GM21360 (cell line): ENCODE results near the gene CEP104.

ENCODE experiments used
- ATAC-seq: cut with Tn5 transposase; IDR thresholded peaks from one replicate; pipeline ENCODE4 v1.9.1; 2021; ENCODE audit warnings: mild to moderate bottlenecking, moderate library complexity; ENCODE audit not compliant: unreplicated experiment

Gene CEP104

GRCh38 chr1:3779912-3780416 lies 77.0 kb downstream of the CEP104 start:
- ATAC-seq, result no peak

DNA sequence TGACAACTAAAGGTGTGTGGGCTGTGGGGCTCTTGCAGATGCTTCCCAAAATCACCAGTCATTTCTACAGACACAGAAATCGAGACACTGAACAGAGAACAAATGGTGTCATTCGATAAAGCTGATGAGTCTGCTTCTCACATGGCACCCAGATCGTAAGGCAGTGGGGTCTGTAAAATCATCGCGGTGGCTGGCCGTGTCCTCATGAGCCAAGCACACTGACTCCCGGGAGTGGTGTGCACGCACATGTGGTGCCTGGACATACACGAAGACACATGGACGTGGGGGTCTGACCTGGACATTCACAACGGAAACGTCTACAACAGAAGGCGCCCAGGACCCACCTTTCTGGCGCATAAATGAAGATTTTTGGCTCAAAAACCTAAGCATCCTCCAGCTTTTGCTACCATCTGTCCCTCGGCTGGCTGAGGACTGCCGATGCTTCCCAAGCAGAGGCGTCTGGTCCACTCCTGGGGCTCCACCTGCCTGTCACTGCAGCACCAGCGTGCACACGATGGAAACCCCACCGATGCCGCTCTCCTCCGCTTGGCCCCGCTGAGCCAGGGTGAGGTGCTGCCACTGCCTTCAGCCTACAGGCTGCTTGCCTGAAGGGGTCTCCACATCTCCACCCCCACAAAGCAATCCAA lies 77.6 kb downstream of the CEP104 start:
- ATAC-seq, result no peak

DNA sequence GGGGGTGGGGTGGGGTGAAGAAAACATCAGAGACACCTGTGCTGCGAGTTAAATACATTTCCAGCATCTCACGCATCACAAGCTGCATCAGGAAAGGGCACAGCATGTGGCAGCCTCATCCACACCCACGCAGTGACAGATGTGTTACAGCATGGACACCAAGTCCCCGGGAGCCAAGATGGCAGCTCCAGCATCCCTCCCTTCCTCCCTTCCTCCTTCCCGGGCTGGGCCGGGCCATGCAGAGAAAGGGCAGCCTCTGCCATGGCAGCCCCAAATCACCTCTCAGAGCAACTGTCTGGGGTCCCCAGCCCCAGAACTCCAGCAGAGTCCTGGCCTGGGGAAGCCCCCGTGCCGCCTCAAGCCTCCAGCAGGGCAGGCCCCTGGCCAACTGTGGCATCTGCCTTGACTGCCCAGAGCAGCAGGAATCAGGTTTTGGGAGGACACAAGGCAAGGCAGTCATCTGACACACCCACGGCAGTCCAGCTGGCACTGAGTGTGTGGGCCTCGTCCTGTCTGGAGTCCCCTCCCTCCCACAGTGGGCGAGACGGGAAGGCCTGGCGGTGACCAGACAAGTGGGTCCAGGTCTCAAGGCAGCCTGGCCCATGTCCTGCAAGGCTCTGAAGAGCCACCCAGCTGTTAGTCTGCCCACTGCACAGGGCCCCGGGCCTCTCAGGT lies 78.3 kb downstream of the CEP104 start:
- no peak for ATAC-seq

DNA sequence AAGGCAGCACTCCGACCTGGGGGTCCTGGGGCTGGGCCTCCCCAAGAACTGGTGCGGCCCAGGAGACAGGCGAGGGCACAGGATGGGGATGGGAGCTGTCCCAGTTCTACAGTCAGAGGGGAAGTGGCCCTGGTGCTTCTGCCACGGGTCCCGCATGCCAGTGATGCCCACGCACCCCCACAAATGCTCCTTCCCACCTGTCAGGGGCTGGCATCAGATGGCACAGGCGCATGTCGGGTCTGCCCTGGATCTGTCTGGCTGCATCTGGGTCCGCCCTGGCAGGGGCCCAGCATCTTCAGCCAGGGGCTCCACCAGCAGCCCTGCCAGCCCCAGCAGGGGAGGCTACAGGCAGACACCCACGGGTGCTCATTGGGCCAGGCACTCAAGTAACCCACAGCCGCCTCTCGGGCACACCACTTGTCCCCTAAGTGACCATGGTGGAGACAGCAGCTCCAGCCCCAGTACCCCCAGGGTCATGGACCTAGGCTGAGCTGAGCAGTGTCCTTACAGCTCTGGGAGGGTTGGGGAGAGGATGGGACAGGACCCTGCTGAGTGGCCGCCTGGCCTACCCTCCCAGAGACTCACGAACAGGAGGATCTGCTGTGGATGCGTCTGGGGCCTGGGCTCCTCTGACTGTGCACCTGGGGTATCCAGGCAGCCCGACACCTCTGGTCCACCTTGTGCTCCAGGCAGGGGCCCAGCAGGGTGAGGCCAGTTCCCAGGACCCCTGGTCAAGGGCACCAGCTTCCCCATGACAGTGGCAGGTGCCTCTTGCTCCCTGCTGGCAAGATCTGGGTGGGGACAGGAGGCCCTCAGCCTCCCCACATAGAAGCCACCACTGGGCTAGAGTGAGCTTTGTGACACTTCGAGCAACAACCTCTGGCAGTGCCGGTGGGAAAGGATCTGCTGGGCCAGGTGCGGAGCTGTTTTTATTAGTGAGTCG lies 79.1 kb downstream of the CEP104 start:
- ATAC-seq, result no peak

GRCh38 chr1:3777078-3777547 lies 79.9 kb downstream of the CEP104 start:
- no peak for ATAC-seq

DNA sequence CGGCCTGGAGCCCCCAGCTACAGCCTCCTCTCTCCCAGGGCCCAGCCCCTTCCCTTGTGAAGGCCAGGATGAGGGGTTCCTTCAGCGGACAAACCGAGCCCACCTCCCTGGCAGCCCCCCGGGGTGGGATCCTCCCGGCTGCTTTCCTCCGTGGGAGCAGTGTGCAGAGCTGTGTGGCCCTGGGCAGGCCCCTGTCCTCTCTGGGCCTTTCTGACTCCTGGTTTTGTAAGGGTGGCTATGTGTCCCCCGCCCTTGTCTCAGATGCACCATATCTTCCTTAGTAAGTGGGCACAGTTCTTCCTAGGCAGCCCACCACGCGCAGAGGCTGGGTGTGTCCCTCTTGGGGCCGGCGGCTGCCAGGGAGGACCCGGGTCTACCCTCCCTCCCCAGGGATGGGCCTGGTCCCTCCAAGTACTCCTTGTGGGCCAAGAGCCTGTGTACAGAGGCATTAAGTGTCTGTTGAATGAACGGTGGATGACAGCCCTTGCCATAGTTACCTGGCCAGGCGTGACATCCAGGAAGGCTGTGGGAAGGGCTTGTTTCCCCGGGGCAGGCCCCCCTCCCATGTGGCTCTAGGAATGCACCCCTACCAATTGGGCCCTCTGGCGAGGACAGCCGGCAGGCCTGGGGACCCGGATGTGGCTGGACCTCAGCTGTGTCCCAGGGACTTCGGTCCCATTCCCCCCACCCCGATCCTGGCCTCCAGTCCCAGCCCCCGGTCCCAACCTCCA lies 80.6 kb downstream of the CEP104 start:
- no peak for ATAC-seq

- ATAC-seq, result peak; percentile 46
Measured at GRCh38 chr1:3775490-3776230, 81.4 kb downstream of the CEP104 start.

- no peak for ATAC-seq
Measured at GRCh38 chr1:3774946-3775489, 82.0 kb downstream of the CEP104 start.

DNA sequence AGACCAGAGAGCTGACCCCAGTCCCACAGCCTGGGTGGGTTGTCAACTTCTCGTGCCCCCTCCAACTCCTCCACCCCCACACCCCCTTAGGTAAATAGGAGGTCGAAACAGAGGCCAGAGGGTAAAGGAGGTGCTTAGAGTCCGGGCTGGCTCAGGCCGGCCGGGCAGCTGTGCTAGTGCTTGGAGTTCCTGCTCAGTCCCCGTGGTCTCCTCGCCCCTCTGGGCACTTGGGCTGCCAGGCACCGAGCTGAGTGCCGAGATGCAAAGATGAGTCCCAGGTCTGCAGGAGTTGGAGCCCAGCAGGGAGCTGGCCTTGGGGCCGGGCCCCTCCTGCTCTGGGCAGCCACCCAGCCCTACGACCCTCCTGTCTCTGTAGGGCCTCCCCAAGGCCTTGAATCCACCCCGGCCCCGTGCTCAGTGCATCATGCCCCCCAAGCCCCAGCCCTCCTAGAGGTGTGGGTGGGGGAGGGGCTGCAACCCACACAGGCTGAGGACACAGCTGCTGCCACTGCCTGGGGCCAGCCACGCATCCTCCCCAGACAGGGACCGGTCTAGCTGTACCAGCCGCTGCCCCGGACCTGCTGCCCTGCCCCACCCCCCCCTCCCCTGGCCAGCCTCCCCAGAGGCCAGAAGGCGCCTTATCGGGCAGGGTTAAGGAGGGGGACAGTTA lies 82.6 kb downstream of the CEP104 start:
- no peak for ATAC-seq

DNA sequence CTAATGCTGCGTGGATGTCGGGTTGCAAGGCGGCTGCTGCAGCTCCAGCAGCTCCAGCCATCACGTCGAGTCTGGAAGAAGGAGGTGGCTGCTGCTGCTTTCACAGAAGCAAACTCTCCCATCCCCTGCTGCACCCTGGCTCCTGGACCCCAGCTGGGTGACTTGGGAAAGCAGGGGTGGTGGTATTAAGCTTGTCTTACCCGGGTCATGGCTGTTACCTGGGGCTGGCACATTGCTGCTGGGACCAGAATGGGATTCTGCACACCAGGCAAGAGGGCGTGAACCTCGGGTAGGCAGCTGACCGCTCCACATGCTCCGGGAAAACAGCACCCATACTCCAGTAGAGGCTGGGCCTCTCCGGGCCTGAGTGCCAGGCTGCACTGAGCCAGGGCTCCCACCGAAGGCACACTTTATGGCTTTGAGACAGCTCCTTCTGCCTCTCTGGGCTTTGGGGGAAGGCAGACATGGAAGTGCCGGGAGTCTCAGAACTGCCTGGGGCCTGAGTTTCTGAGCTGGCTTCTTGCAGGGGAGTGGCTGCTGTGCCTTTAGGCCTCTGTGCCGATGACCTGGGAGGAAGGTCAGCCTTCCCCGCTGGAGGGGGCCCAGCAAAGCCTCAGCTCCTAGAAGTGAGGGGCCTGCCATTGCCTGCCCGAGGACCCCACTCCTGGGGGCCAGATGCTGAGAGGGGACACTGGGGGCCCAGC lies 83.3 kb downstream of the CEP104 start:
- no peak for ATAC-seq

DNA sequence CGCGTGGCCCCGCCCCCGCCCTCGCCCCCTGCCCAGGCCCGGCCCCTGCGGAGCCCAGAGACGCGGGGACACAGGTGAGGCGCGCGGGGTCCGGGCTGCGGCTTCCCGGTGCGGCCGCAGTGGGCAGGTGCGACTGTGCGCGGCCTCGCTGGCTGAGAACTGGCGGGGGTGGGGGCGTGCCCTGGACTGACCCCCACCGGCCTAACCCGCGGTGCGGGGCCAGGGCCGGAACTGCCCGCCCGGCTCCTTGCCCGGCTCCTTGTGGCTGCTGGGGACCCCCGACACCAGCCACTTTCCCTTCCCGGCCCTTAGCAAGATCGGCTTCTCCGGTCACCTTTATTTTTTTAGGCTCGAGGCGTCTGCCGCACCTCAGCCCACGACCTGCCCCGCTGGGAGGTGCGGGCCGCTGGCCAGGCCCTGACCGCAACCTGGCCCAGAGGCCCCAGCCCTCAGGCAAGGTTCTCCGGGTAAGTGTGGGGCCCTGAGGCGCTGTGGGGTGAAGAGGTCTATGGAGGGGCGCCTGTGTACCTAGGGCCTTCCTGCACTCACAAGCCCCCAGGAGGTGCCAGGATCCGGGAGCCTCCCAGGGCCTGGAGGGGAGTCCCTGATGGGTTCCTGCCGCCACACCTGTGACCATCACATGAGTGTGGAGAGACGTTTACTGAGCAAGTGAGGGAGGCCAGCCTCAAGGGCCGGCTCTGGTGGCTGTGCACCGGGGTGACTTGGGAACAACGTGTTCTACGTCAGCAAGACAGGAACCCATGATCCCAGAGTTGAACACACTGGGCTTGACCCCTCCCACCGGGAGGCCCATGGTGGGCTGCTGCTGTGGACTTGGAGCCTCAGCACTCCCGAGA lies 84.1 kb downstream of the CEP104 start, which contains the start of gene SMIM1:
SMIM1 (plus strand) TSS at position 35 of the 857 bp plus-strand sequence. CDS start 2,625 bp downstream, outside the sequence.
- ATAC-seq, result peak; percentile 12

- peak; percentile 61 for ATAC-seq
Measured at GRCh38 chr1:3772027-3772714, 84.8 kb downstream of the CEP104 start.

- ATAC-seq, result no peak
Measured at GRCh38 chr1:3771108-3772026, 85.6 kb downstream of the CEP104 start.

DNA sequence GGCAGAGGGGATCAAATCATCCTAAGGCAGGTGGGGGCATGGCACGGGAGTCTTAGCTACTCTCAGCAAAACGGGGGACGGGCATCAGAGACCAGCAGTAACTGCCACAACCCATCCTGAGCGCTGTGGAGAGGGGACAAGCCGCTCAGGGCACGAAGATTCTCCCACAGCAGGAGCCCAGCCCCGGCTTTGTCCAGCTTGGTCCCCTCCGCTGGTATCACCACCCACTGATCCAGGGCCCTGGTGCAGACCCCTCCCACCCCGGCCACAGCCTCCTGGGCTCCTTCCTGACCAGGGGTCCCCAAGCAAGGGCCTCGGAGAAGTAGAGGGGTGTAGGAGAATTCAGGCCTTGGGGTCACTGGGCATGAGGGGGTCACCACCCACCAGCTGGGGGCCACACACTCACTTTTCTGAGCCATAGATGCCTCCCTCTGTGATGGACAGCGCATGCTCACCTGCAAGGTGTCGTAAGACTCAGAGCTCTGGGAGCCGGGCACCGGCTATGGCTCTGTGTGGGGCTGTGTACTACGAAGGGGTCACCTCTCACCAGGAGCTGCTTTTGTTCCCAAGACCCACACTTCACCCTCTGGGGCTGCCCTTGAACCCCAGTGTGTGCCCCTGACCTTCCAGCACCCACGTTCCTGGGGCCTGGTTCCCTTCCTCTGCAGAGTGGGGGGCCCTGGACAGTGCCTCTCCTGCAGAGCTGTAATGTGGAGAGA lies 86.8 kb downstream of the CEP104 start:
- ATAC-seq, result no peak

- no peak for ATAC-seq
Measured at GRCh38 chr1:3768811-3769390, 88.1 kb downstream of the CEP104 start.
